B cell (primary cell): Measurements from ENCODE around the gene TMTC4. TPM values are rescaled to one million over a fixed set of nuclear protein-coding genes. Genes with fewer than 3 reads are reported as not detected.
A peak's percentile ranks its signal among the peaks of the same experiment; 100 is the strongest.

Experiments
- ATAC-seq: fragments of 200-7000 bp; cut with Tn5 transposase; one replicate; pipeline ENCODE4 v1.10.0; 2021; ENCODE audit warnings: low read depth, mild to moderate bottlenecking, moderate number of reproducible peaks, moderate library complexity
- CTCF ChIA-PET: fragments of 350-600 bp; sonication (Branson Sonifier 250); formaldehyde crosslinking; loops from one replicate; lab custom pipeline; 2021; ENCODE audit warnings: antibody characterized with exemption, inconsistent platforms; lab: Charles Lee
- POLR2A ChIA-PET: fragments of 350-600 bp; sonication (Branson Sonifier 250); formaldehyde crosslinking; loops from one replicate; lab custom pipeline; 2021; ENCODE audit warnings: antibody characterized with exemption; lab: Charles Lee
- DNase-seq: peaks from one replicate; pipeline ENCODE4 v3.0.0; 2013
- H2AFZ ChIP-seq: 2 replicates; pipeline ENCODE4 v1.6.1; 2012; ENCODE audit warnings: mild to moderate bottlenecking, low read depth, low read length; ENCODE audit not compliant: insufficient read depth, poor library complexity, severe bottlenecking
- H3K27ac ChIP-seq, 2 donors: 1 replicate in 1 of 2; 2 replicates in 1 of 2; pipeline ENCODE4 v1.5.1; 2012 to 2013; ENCODE audit warnings: low read length in 2 of 2, mild to moderate bottlenecking in 2 of 2, moderate library complexity in 1 of 2
- H3K27me3 ChIP-seq, 4 experiments: fragments of 200-600 bp in 1 of 4; sonication (generic) in 1 of 4; replicated peaks in 1 of 4; 1 replicate in 2 of 4; 2 replicates in 2 of 4; pipeline versions ENCODE4 v1.6.1 to v1.7.0; 2013 to 2016; ENCODE audit warnings: low read length in 3 of 4, mild to moderate bottlenecking in 2 of 4, mixed read lengths in 1 of 4, moderate library complexity in 1 of 4; ENCODE audit not compliant: insufficient read depth in 4 of 4, control insufficient read depth in 3 of 4; ENCODE audit errors: control extremely low read depth in 1 of 4
- H3K36me3 ChIP-seq, 2 experiments: replicated peaks in 1 of 2; 1 replicate in 1 of 2; 2 replicates in 1 of 2; pipeline versions ENCODE4 v1.6.1 to v1.7.1; 2013; ENCODE audit warnings: low read length in 1 of 2; ENCODE audit not compliant: insufficient read depth in 2 of 2, control insufficient read depth in 1 of 2; ENCODE audit errors: control extremely low read depth in 1 of 2, extremely low read depth in 1 of 2
- H3K4me1 ChIP-seq, 2 donors: fragments of 200-600 bp in 1 of 2; sonication (generic) in 1 of 2; 1 replicate in 1 of 2; 2 replicates in 1 of 2; pipeline versions ENCODE4 v1.5.1 to v1.6.1; 2013 to 2017; ENCODE audit warnings: low read length in 2 of 2; ENCODE audit not compliant: control insufficient read depth in 2 of 2, insufficient read depth in 2 of 2
- H3K4me2 ChIP-seq: replicated peaks from 2 replicates; pipeline ENCODE3; 2012; ENCODE audit warnings: mild to moderate bottlenecking, low read depth, low read length; ENCODE audit not compliant: poor library complexity, severe bottlenecking
- H3K4me3 ChIP-seq, 5 experiments: fragments of 200-600 bp in 1 of 5; sonication (generic) in 1 of 5; 1 replicate in 3 of 5; 2 replicates in 2 of 5; pipeline versions ENCODE4 v1.5.1 to v1.7.0; 2011 to 2016; ENCODE audit warnings: low read length in 4 of 5, mild to moderate bottlenecking in 4 of 5, low read depth in 2 of 5, control low read depth in 1 of 5, moderate library complexity in 1 of 5; ENCODE audit not compliant: insufficient read depth in 1 of 5; ENCODE audit errors: control extremely low read depth in 1 of 5, extremely low read depth in 1 of 5
- H3K79me2 ChIP-seq: fragments of 200-600 bp; sonication (generic); one replicate; pipeline ENCODE4 v1.6.0; 2016; ENCODE audit warnings: low read length; ENCODE audit not compliant: control insufficient read depth, insufficient read depth
- H3K9ac ChIP-seq: fragments of 200-600 bp; sonication (generic); 2 replicates; pipeline ENCODE4 v1.6.1; 2017; ENCODE audit warnings: mild to moderate bottlenecking, low read length, moderate library complexity
- H3K9me3 ChIP-seq, 3 donors: one replicate each; pipeline versions ENCODE4 v1.6.1 to v1.7.1; 2013; ENCODE audit warnings: low read length in 2 of 3; ENCODE audit not compliant: control insufficient read depth in 2 of 3, insufficient read depth in 1 of 3; ENCODE audit errors: control extremely low read depth in 1 of 3
- H4K20me1 ChIP-seq: 2 replicates; pipeline ENCODE4 v1.6.0; 2012; ENCODE audit warnings: mild to moderate bottlenecking, low read length; ENCODE audit not compliant: insufficient read depth, control insufficient read depth, poor library complexity, severe bottlenecking
- H3K27ac Mint-ChIP-seq: one replicate; pipeline ENCODE4 v1.8.0; 2021; ENCODE audit warnings: mixed read lengths
- H3K27me3 Mint-ChIP-seq: one replicate; pipeline ENCODE4 v1.8.0; 2021; ENCODE audit warnings: mixed read lengths
- H3K4me1 Mint-ChIP-seq: one replicate; pipeline ENCODE4 v1.8.0; 2021; ENCODE audit warnings: mixed read lengths
- H3K4me3 Mint-ChIP-seq: one replicate; pipeline ENCODE4 v1.8.0; 2021; ENCODE audit warnings: mixed read lengths
- H3K9me3 Mint-ChIP-seq: one replicate; pipeline ENCODE4 v1.8.0; 2022; ENCODE audit warnings: mixed read lengths; ENCODE audit not compliant: insufficient read depth
- CTCF ChIP-seq: fragments of 200-600 bp; IDR thresholded peaks from one replicate; pipeline ENCODE4 v1.8.0; 2022; ENCODE audit warnings: antibody characterized with exemption, mild to moderate bottlenecking
- EZH2 ChIP-seq: IDR thresholded peaks from 2 replicates; pipeline ENCODE4 v1.6.1; 2012; ENCODE audit warnings: borderline replicate concordance, low read depth, mild to moderate bottlenecking, moderate library complexity, low read length; ENCODE audit not compliant: insufficient read depth, poor library complexity, severe bottlenecking
- WGBS: methylation state at CpG from one replicate; pipeline ENCODE4 v1.1.5; 2013; ENCODE audit warnings: missing lambda C conversion rate; ENCODE audit not compliant: insufficient coverage; 5-methylcytosine and 5-hydroxymethylcytosine counted together
- intact Hi-C: fragments of 100-400 bp; cut with micrococcal nuclease; formaldehyde crosslinking; loops from one replicate; pipeline ENCODE4 v1.10.0; 2022
- polyA plus RNA-seq: library from polyadenylated mRNA; depleted of rRNA; stranded (reverse); fragments of >200 nt; gene quantifications from 2 replicates; pipeline ENCODE4 v1.2.3, GENCODE V29; 2012
- total RNA-seq, 2 donors: library from RNA; stranded (reverse); fragments of 120-200 nt in 1 of 2; gene quantifications; 1 replicate in 1 of 2; 2 replicates in 1 of 2; pipeline versions ENCODE4 v1.2.3 to v1.2.4, GENCODE V29; 2013 to 2022

The TMTC4 gene
- total and polyA plus RNA-seq, 2 donors (not counting 1 experiment from before 2014, with no cell fraction given) = 7.9 to 17.8 TPM

GRCh38 chr13:100674872-100675660 is 471 bp upstream of the TMTC4 start:
- Histone ChIP-seq H3K4me2 (peak overlapping the region; percentile 97), H3K4me3 (peak overlapping the region; percentile 55 to 84 (median 76)), H3K27me3 (no peaks in the 10 kb centered on the region)

More at GRCh38 chr13:100674872-100675660, 471 bp upstream of the TMTC4 start:
- ChIA-PET POLR2A (interaction anchor here (1.2 kb wide), 1 partner anchor 87 kb away, joined by 3 read pairs; the partner anchor contains the start of gene GGACT), CTCF (interaction anchor here (0.6 to 1.6 kb wide), 7 partner anchors 11 to 101 kb away, joined by 3 to 9 read pairs (median 3); partner anchors contain the start of gene GGACT)
- Histone ChIP-seq H3K9me3 (peaks cover 0 to 4% (median 0%) of the 10 kb centered on the region in 3 donors), H3K79me2 (peaks cover 19% of the 10 kb centered on the region), H3K9ac (peak overlapping the region; percentile 73), H3K4me1 (peaks cover 13 to 19% of the 10 kb centered on the region in 2 donors), H4K20me1 (peaks cover 4% of the 10 kb centered on the region), H3K27ac (peak overlapping the region in 1 of 2 donors; percentile 48), H2AFZ (peak overlapping the region; percentile 92), H3K36me3 (peaks cover 0 to 3% of the 10 kb centered on the region in 2 experiments)
- ATAC-seq (peak; percentile 93), DNase-seq (peak; percentile 98)
- H3K4me3 Mint-ChIP-seq = peak overlapping the region; percentile 91
- intact Hi-C loops = loop anchor here (1.0 to 5.0 kb wide), 4 partner anchors 87 to 1717 kb away; partner anchors contain the start of genes CLYBL, GGACT and TM9SF2
- WGBS = 1% methylated on average over 46 of the region's 67 CpGs
- peak overlapping the region; percentile 89 for H3K27ac Mint-ChIP-seq
- TF ChIP-seq CTCF (peak; percentile 25), EZH2 (no peak)
- no peaks in the 10 kb centered on the region for H3K9me3 Mint-ChIP-seq
- H3K4me1 Mint-ChIP-seq = peaks cover 13% of the 10 kb centered on the region
- H3K27me3 Mint-ChIP-seq = peaks cover 9% of the 10 kb centered on the region
